NCI-H2107 treated with DMSO at 0.1 percent for 48 hours (cell line): ENCODE results near the gene BPHL.
"Not testable (repeated sequence)": the region's sequence is repeated elsewhere in the genome, so short reads cannot be mapped to it uniquely, and the experiment has no call there.

Source experiments
- DNase-seq: peaks from one replicate; lab custom pipeline; 2025; ENCODE audit not compliant: unreplicated experiment; lab: John Stamatoyannopoulos, UW

The BPHL gene

DNA sequence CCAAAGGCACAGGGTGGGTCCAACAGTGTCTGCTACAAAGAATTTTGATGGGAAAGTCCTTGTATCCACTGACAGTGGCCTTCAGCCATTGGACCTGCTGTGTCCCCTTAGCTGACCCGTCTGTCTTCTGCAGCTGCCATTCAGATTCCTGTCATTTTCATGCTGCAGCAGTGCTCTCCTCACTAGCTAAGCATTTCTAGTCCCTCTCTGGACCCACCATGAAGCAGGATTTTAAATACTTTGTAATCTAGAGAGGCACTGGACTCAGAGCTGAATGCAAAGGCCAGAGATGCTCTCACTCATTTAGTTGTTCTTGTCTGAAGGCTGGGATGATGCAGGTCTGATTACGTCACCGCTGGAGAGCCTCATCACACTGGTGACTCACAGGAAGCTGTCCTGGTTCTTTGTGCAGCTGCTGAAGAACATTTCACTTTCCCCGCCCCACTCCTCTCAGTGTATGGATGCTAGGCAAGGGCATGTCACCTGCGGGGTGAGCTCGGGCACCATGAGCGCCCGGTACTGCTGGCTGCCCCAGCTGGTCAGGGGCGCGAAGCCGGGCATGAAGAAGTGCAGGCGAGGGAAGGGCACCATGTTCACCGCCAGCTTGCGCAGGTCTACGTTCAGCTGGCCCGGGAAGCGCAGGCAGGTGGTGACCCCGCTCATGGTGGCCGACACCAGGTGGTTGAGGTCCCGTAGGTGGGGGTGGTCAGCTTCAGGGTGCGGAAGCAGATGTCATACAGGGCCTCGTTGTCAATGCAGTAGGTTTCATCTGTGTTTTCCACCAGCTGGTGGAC is 58.2 kb downstream of the BPHL start:
- DNase-seq, result no peak

DNA sequence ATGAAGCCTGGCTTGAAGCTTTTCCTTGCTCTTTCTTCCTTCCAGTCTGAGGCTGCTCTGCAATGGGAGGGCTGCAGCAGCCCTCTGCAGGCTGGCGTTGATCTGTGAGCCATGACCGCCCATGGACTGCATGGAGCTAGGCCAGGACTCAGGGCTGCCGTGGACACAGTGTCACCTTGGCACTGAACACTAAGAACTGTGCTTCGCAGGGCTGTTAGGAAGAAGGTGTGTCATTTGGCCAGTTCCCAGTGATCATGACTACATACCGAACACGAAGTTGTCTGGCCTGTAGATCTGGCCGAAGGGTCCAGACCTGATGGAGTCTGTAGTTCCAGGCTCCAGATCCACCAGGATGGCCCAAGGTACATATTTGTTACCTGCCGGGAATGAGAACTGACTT is 60.2 kb downstream of the BPHL start:
- DNase-seq, result not testable (repeated sequence)

DNA sequence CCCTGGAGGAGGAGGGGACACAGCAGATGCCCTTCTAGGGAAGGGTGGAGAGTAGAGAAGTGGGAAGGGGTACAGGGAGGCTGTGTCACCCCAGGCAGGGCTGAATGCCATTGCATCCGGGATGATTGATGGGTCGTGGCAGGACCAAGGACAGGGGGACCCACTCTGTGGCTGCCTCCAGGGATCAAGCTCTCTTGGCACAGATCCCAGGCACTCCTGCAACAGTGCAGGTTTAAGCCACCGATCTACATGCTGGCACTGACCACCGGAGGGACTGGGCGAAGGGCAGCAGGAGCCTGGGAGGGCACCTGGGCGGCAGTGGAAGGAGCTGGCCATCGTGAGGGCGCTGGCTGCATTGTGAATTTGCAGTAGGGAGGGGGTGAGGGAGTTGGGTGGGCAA is 61.4 kb downstream of the BPHL start:
- not testable (repeated sequence) for DNase-seq

GRCh38 chr6:3181105-3181504 is 62.6 kb downstream of the BPHL start:
- no peak for DNase-seq

- no peak for DNase-seq
Observed at GRCh38 chr6:3183066-3183465, 64.6 kb downstream of the BPHL start.

- no peak for DNase-seq
Observed at GRCh38 chr6:3186974-3187382, 68.5 kb downstream of the BPHL start.

DNA sequence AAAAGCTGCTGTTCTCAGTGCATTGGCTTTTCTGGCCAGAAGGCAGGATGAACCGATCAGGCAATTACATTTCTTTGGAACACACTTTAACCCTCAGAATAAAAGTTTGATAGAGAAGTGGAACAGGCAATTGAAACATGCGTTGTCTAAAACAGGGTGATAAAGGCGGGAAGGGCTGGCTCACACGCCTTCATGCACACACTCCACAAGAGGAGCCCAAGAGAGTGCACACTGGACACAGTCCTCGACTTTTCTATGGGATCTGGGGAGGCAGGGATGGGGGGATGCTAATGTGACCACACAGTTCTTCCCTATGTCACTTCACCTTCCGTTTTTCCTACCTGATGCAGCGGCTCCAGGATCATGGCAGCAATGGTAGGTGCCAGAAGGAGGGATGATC is 69.8 kb downstream of the BPHL start:
- no peak for DNase-seq

DNA sequence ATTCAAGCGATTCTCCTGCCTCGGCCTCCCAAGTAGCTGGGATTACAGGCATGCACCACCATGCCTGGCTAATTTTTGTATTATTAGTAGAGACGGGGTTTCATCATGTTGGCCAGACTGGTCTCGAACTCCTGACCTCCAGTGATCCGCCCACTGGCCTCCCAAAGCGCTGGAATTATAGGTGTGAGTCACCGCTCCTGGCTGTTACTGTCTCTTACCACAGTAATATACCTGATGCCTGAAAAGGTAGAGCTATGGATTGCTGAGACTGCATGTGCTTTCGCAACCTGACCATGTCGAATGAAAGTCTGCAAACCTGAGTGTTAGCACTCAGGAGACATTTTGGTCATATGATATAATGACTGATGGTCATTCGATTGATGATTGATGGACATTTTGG is 70.7 kb downstream of the BPHL start:
- not testable (repeated sequence) for DNase-seq

GRCh38 chr6:3190056-3190455 is 71.5 kb downstream of the BPHL start:
- DNase-seq, result no peak

DNA sequence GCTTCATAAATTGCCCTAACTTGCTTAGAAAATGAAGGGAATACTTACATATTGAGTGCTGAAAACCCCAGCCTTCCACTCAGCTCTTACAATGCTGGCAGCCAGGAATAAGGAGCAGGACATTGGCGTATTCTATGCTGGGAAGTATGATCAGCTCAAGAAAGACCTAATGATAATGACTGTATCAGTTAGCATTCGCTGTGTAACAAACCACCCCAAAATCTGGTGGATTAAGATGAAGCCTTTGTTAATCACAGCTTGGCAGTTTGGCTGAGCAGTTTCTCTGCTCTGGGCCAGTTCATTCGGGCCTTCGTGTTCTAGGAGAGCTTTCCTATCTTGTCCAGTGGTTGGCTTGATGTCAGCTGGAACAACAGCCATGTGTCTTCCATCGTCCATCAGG is 72.3 kb downstream of the BPHL start:
- DNase-seq, result no peak

DNA sequence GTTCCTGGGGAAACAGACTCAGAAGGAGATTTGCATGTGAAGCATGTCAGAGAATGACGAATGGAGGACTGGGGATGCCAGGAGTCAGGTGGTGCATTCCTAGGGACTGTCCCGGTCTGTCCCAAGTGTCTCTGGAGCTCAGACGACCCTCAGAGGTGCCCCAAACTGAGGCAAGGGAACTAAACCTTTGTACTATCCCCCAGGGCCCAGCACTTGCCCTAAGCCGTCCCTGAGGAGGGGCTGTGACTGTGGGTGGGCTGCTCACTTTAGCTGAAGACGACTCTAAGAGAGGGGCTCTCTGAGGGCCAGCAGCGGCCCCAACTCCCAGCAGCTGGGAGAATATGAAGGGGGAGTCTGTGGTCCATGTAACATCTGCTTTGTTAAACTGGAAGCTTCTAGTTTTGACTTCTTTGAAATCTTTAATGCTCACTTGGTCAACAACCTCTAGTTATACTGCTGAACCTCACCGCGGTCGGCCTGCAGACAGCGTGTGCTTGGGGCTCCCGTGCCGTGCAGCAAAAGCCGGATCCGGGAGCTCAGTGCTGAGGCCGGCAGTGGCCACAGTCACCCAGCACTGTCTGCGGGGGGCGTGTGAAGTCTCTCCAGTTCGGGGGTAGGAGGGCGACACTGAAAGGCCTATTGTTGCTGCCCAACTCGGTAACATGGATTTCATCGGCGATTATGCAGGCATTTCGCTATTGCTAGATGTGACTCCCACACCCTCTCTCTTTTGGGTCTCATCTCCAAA is 74.8 kb downstream of the BPHL start:
- DNase-seq, result no peak

GRCh38 chr6:3194535-3195419 is 76.3 kb downstream of the BPHL start:
- DNase-seq, result no peak

DNA sequence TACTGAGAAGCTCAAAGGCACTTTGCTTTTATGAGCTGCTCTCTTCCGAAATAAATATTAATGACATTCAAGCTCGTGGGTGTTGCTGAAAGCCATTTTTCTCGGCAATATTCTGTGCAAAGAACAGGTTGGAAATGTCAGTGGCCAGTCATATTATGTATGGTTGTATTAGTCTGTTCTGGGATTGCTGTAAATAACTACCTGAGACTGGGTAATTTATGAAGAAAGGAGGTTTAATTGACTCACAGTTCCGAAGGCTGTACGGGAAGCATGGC is 76.8 kb downstream of the BPHL start:
- DNase-seq, result no peak

DNA sequence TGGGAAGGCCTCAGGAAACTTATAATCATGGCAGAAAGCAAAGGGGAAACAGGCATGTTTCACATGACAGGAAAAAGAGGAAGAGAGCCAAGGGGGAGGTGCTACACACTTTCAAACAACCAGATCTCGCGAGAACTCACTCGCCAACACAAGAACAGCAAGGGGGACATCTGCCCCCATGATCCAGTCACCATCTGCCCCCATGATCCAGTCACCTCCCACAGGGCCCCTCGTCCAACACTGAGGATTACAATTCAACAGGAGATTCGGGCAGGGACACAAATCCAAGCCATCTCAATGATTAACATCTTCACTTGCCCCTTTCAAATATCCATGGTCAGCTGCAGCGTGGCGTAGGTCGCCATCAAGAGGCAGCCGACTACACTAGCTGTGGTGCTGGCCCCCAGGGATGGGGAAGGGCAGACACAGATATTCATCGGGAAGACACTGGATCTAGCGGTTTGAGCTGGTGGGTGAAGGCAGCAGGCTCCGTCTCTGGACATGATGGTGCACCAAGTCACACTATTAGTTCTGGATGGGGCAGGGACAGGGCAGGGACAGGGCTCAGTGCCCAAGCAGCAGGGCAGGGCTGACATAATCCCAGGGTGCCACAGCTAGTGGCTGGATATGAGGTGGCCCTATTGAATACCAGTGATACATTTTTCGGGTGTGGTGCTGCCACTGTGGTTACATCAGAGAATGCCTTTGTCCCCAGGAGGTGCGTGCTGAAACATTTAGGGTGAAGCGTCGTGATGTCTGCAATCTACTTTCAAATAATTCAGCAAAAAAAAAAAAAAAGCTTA is 77.4 kb downstream of the BPHL start:
- DNase-seq, result peak; percentile 37

- DNase-seq, result no peak
Observed at GRCh38 chr6:3196770-3197169, 78.3 kb downstream of the BPHL start.

- DNase-seq, result not testable (repeated sequence)
Observed at GRCh38 chr6:3197734-3198133, 79.2 kb downstream of the BPHL start.

DNA sequence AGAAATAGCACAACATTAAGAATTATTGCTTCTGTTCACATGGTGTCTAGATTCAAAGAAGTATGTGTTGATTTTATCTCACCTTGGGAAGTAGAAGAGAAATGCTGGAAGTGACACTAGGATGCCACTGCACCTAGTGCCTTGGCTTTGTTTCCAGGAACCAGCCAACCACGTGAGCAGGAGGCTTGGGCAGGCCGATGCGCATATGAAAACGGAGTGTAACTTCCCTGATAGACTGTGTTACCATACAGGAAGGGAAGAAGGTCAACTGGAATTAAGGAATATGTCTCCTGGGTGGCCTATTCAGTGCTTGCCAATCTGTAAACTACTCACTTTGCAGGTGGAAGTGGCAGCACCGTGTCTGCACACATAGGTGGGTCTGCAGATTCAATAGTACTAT is 80.9 kb downstream of the BPHL start:
- no peak for DNase-seq

DNA sequence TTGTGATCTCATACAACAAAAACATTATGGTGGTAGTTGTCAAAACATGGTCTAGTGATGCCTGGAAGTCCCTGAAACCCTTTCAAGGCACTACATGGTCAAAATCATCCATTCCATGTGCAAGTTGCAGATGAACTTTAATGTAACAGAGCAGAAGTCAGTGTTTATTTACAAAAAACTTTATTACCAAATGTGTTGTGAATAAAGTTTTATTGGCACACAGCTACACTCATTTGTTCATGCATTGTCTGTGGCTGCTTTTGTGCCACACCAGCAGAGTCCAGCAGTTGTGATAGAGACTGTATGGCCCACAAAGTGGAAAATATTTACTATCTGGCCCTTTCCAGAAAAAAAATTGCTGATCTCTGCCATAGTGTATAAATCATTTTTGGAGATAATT is 82.2 kb downstream of the BPHL start:
- DNase-seq, result no peak

DNA sequence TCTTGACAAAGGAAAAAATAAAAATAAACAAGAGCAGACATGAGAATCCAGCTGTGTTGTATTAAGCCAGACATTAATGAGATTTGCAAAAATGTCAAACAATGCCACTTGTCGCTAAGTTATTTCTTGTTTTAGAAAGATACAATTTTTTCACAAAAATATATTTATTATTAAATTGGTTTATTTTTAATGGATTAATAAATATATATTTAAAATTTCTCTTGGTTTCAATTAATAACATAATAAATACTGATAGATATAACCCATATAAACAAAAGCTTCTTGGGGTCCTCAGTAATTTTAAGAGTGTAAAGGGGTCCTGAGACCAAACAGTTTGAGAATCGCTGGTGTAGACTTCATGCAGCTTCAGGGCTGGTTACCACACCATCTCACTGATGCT is 82.9 kb downstream of the BPHL start:
- DNase-seq, result no peak
